NCI-H187 (cell line): Measurements from ENCODE around the gene ARRDC3.
"Not testable (repeated sequence)": the region's sequence is repeated elsewhere in the genome, so short reads cannot be mapped to it uniquely, and the experiment has no call there.

Experiments
- DNase-seq, 2 experiments: peaks; one replicate each; lab custom pipeline; 2025; lab: John Stamatoyannopoulos, UW

The ARRDC3 gene

GRCh38 chr5:91359962-91360609 is 23.0 kb downstream of the ARRDC3 start:
- no peak for DNase-seq

- DNase-seq: no peak
These were observed 25.3 kb downstream of the ARRDC3 start for GRCh38 chr5:91357806-91358205.

GRCh38 chr5:91357012-91357634 is 26.0 kb downstream of the ARRDC3 start:
- no peak for DNase-seq

- DNase-seq: not testable (repeated sequence)
These were observed 28.2 kb downstream of the ARRDC3 start for GRCh38 chr5:91354867-91355266.

GRCh38 chr5:91352831-91353695 is 30.1 kb downstream of the ARRDC3 start:
- no peak for DNase-seq

GRCh38 chr5:91345461-91345860 is 37.7 kb downstream of the ARRDC3 start:
- DNase-seq: no peak

GRCh38 chr5:91344661-91345200 is 38.4 kb downstream of the ARRDC3 start:
- not testable (repeated sequence) for DNase-seq

GRCh38 chr5:91343916-91344315 is 39.2 kb downstream of the ARRDC3 start:
- DNase-seq: no peak

- DNase-seq: not testable (repeated sequence)
These were observed 40.2 kb downstream of the ARRDC3 start for GRCh38 chr5:91342931-91343330.

- DNase-seq: no peak
These were observed 42.0 kb downstream of the ARRDC3 start for GRCh38 chr5:91341154-91341553.

- DNase-seq: no peak
These were observed 42.6 kb downstream of the ARRDC3 start for GRCh38 chr5:91340532-91340931.

- no peak for DNase-seq
These were observed 43.9 kb downstream of the ARRDC3 start for GRCh38 chr5:91339063-91339705.

GRCh38 chr5:91332267-91333045 is 50.7 kb downstream of the ARRDC3 start:
- DNase-seq: no peak

- DNase-seq: no peak
These were observed 51.4 kb downstream of the ARRDC3 start for GRCh38 chr5:91331705-91332104.

- DNase-seq: no peak
These were observed 53.8 kb downstream of the ARRDC3 start for GRCh38 chr5:91329283-91329682.

- no peak for DNase-seq
These were observed 54.4 kb downstream of the ARRDC3 start for GRCh38 chr5:91328743-91329142.

GRCh38 chr5:91322981-91323380 is 60.1 kb downstream of the ARRDC3 start:
- not testable (repeated sequence) for DNase-seq

- DNase-seq: no peak
These were observed 63.5 kb downstream of the ARRDC3 start for GRCh38 chr5:91319667-91320066.

- DNase-seq: no peak
These were observed 64.4 kb downstream of the ARRDC3 start for GRCh38 chr5:91318724-91319123.
